ENCODE results near the gene NT5C1B.
A peak's percentile ranks its signal among the peaks of the same experiment; 100 is the strongest.

NT5C1B gene

DNA sequence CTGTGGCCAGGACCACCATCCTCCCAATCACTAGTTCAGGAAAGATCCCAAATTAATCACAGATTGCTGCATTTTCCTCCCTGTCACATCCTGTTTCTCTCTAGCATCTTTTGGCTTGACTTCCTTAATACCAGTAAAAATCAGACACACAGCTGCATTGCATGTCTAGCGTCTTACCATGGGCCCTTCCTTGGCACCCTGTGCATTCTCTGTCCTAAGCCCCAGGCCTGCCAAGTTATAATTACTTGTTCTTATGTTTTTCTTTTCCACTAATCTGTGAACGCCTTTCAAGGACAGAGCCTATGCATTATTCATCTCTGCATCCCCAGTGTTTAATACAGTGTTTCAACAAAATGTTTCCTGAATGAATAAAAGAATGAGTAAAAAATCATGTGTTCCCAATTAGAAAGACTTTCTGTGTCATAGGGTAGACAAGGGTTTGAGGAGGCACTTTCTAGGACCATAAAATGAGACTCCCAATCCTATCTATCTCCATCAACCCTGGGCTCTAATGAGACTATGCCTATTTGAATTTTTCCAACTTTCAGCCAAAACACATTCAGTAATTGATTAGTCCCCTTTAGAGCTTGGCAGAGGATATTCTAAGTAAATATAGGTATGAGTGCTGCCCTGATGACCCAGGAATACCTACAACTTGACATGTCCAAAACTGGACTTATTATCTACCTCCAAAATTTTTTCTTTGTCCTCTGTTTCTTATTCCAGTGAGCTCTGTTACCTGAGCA, 10.3 kb upstream of the NT5C1B start:
- no peak for DNase-seq

DNA sequence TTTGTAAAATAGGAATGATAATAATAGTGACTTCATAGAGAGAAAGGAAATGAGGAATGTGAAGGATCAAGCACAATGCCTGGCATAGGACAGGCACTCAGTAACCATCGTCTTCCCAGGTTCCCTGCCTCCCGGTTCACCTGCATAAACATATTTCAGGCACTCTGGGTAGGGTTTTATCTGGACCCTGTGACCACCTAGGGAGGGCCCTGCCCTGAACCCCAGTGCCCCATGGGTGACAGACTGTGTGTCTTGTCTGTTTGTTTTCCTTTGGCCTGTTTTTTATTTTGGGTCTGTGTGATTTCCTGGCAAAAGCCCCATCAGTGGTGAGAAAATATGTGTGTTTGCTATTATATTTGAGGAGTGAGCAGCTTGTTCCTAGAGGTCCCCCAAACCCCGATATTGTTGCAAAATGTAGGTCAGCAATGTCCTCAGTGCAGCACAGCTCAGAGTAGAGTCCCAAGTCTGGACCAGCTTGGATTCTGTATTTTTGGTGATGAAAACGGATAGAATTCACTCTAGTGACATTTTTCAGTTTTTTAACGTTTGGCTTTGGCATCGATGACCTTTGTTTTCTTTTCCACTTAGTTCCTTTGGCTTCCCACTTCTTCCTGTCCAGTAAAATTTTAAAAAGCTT, 9.6 kb upstream of the NT5C1B start:
- no peak for DNase-seq

DNA sequence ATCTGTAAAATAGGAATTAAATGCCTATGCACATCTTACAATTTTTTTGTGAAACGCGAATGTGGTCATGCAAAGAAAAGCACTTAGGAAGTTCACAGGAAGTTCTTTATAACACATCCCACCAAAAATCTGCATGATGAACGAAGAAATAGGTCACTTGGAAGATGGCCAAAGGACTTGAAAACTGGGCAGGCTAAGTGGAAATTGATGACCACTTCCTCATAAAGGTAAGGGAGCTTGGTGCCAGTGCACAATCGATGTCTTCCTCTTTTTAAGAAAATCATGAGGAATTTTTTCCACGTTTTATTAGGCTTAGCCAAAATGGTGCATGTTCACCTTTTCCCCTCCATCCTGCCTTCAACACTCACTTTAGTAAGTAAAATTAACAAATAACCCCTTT, 8.2 kb upstream of the NT5C1B start:
- DNase-seq: no peak

DNA sequence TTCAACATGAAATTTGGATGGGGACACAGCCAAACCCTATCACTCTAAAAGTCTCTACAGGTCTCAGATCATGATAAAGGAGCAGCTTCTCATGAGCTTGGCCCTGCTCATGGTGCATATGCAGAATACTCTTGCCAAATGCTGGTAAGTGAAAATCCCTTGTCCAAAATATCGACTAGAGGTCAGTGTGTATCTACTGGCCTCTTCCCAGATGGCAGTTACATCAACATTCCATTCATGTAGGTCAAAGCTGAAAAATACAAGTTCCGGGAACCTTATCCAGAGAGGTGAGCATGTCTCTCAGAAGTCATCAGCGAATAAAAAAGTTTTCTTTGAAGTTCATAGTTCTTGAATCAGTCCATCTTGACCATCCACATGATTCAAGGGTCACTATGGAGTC, 7.6 kb upstream of the NT5C1B start:
- DNase-seq: no peak

DNA sequence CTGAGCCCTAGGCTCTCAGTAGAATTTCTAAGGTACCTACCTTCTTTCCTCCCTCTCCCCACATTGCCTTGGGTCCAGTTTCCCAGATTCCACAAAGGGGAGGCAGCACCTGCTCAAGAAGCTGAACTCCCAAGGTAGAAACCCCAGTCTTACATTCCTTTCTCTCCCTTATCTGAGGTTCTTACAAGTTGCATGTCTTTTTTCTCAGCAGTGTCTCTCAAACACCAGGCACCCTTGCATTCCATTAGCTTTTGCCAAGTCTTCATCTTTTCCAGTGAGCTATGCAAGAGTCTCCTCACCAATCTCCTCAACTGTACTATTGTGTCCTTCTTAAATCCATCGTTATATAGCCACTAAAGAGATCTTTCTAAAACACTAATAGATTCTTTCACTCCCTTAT, 4.1 kb upstream of the NT5C1B start:
- no peak for DNase-seq

DNA sequence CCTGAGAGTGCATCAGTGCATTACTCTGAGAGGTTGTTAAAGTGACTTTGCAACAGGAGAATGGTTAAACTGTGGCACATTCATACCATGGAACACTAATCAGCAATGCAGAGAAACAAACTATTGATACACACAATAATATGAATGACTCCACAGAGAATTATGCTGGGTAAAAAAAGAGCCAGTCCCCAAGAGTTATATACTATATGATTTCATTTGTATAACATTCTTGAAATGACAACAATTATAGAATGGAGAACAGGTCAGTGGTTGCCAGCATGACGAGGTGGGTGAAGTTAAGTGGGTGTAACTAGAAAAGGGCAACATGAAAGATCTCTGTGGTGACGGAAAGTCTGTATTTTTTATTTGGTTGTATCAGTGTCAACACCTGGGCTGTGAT, 3.0 kb upstream of the NT5C1B start:
- DNase-seq: no peak

DNA sequence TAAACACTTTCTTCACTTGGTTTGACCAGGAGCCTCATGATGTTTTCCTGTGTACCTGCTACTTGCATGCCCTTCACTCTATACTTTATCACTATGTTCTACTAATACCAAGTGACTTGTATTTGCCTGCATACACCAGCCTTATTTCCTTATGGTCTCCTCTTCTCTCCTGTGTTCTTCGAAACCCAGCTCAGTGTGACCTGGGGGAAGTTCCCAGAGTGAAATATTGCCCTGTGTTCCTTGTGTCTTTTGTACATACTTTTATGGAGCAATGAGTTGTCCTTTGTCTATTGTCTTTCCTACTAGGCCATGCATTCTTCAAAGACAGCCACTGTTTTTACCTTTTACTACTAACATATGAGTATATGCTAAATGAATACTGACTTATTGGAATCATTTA, 567 bp downstream of the NT5C1B start:
- DNase-seq: no peak

DNA sequence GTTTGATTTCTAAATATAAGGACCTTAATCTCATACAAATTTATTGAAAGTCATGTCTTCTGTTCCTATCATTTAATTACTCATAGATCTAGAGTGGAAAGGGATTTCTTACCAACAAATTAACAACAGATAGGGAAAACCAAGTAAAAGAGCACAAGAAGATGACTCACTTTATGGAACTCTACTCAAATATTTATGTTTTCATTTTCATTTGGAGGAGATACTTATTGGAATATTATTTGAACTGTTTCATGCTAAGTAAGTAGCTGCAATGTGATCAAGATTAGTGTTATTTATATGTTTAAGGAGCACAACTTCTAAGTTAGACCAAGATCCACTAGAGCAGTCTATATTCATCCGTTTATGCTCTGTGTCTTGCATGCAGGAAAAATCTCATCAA, 1.3 kb downstream of the NT5C1B start:
- no peak for DNase-seq

DNA sequence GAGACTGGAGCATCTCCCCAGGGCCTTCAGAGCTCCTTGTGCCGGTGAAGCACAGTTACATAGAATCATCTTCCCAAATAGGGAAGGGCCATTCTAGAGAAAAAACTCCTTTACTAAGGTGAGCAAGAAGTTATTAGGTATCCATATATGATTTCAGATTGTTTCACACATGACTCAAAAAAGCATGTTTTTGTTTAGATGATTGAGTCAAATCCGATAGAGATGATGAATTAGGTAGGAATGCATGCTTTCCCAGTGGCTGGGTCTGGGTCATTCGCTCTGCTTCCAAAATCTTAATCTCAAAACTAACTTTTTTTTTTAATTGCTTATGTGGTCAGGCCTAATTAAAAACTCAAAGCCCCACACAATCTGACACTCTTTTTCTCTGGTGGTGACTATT, 3.8 kb downstream of the NT5C1B start:
- DNase-seq: no peak

DNA sequence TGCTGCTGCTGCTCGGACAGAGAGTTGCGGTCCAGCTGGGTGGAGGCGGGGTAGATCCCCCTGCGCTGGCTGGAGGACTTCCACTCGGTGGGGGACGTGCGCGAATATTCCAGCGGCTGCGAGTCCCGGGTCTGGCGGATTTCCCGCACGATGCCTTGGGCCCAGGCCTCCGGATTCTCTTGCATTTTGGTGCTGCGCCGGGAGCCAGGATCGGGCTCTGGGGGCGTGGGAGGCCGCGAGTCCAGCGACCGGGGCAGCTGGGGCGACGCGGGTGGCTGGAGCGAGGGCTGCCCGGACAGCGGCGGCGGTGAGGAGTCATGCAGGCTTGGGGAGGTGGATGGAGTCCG, 4.8 kb downstream of the NT5C1B start:
- DNase-seq: no peak

DNA sequence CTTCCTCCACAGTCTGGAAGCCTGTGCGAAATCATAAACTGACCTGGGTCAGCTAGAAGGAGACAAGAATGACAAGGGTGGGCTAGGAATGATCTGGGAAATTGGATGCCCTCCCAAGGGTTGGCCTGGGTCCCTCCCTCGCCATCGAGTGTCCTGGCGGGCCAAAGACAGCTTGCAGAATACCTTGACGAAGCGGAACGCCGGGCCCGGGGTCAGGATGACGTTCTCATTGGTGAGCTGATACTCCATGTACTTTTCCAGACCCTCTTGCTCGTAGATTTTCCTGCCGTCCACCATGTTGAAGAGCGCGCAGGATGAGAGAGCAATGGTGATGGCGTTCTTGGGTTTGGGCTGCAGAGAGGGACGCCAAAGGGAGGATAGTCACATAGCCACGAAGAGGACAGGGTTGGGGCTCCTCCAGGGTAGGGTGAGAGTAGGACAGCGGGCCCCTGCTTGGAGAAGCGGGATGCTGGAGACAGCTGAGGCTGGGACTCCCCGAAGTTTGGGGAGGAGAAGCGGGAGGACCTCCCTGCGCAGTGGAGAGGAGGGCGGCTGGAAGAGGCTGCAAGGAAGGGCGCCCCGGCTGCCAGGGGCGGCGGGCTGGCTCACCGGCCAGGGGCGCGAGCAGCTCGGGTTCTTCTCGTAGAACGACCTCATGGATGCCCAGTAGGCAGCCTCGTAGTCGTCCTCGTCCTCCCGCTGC, 5.3 kb downstream of the NT5C1B start:
- DNase-seq: no peak

DNA sequence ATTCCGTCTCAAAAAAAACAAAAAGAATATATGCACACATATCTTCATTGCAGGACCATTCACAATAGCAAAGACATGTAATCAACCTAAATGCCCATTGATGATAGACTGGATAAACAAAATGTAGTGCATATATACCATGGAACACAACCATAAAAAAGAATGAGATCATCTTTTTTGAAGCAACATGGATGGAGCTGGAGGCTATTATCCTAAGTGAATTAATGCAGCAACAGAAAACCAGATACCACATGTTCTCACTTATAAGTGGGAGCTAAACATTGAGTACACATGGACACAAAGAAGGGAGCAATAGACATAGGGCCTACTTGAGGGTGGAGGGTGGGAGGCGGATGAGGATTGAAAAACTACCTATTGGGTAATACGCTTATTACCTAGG, 8.8 kb downstream of the NT5C1B start:
- DNase-seq: no peak

DNA sequence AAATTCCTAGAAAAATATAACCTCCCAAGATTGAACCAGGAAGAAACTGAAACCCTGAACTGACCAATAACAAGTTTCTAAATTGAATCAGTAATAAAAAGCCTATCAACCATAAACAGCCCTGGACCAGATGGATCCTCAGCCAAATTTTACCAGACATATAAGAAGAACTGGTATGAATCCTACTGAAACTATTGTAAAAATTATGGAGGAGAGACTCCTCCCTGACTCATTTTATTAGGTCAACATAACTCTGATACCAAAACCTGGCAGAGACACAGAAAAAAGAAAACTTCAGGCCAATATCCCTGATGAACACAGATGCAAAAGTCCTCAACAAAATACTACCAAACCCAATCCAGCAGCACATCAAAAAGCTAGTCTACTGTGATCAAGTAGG, 11.3 kb downstream of the NT5C1B start:
- no peak for DNase-seq

DNA sequence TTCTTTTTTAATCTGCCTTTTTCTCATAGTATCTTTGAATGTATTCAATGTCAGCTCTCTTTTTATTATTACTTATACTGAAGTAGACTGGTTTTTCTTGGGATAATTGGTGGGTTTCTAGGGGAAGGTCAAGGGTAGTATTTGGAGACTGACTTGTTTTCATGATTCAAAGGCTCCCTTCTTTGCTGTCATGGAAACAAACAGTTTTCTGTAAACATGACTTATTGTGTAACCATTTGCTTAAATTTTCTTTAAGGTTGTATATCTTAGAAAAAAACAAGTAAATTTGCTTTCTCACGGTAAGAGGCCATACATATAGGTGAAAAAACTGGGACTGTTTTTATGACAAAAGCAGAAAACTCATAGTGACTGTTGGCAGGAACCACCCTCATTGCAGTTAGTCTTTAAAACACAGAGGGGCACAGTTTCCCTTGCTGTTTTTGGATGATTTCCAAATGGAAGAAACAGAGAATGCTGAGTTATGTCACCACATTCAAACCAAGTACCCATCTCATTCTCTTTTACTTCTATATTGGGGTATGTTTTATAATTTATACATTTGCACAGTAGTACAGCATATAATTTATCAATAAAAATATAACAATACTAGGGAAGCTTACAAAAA, 23.1 kb downstream of the NT5C1B start:
- DNase-seq: no peak

DNA sequence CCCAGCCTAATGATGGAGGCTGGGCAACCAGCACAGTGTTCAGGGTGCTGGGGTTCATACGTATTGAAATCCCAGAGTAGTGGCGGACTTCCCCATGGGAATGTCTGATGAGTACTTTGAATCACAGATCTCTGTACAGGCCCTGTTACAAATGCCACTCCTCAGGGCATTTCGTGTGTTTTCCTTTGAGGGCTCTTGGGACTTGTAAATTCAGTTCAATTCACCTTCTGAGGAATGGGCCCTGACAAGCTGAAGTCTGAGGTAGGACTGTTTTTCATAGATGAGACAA, 28.6 kb downstream of the NT5C1B start:
- no peak for DNase-seq

DNA sequence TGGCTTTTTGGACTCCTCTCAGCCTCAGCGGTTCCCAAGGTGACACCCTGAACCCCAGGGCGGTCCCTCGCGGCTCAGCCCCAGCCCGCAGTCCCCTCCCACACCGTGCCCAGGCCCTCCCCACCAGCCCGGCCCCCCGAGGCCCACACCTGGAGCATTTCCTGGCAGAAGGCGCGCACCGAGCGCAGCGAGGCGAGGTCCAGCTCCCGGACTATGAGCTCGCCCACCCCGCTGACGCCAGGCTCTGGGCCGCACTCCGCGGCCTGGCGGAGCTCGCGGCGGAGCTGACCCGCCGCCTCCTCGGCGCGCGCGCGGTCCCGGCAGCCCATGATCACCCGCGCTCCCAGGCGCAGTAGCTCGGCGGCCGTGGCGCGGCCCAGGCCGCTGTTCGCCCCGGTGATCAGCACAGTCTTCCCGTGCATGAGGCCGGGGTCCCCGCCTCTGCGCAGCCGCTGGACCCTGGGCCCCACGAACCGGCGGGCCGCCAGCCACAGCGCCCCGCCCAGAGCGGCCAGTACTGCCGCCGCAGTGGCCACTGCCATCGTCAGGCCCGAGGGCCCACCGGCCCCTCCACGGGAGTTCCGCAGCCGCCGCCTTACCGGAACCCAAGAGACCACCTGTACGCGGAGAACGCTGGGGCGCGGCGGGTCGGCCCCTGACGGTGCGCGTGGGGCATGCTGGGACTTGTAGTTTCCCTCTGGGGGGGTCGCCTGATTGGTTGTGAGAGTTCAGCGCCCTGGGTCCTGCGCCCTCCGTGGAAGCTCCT, 29.2 kb downstream of the NT5C1B start, which contains the start of gene RDH14:
TSS of gene RDH14 (minus strand) at position 623 of the 766 bp plus-strand sequence. CDS start at position 542, 81 bp downstream.
- DNase-seq: peak; percentile 89 to 92

DNA sequence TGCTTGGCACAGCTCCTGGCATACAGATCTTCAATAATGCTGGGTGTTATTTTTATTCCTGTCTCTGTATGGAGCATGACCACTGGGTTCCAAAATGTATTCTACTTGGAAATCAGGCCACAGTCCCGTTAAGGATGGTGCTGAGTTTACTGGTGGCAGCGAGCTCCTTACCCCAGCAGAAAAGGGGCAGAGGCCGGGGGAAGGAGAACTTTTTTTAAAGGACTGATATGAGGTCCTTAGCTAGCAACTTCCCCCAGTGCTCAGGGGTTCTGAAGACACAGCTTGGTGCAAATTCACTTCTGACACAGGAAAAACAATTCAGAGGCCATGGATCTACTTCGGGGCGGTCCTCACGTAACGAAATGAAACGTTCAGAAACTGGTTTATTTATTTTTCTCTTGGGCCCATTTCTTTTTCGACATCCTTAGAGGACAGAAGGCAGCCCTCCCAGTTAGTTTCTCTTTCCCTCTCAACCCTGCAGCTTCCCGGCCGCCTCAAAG, 29.8 kb downstream of the NT5C1B start:
- DNase-seq: no peak

DNA sequence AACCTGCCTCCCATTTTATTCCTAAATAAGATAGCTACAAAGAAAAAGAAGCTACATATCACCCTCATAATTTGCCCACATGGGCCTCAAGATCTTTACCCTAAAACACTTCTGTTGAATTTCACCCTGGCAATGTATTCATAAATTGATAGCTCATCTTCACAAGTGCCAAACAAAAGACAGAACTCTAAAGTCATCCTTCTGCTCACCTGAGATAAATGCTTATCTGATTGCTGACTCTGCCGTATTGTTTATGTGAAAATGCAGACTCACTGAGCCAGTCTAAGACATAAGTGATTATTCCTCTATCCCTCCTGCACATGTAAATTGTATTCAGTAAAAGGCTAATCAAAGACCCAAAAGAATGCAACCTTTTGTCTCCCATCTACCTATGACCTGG, 30.9 kb downstream of the NT5C1B start:
- no peak for DNase-seq

DNA sequence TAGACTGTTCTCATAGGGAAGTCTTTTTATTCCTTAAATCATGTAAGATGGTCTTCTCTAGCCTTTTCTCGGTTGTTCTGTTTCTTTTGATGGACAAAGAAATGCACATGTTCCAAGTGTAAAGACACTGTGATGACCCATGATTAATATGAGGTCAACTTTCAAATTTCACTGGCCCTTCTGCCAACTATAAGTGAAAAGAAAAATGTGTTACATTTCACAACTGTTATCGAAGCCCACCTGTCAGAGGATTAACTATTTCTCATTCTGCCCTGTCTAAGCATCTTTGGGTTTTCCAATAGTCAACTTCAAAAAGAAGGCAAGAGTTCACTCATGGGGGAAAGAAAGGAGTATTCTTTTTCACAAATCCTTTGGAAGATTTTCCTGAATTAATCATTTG, 32.2 kb downstream of the NT5C1B start:
- no peak for DNase-seq

DNA sequence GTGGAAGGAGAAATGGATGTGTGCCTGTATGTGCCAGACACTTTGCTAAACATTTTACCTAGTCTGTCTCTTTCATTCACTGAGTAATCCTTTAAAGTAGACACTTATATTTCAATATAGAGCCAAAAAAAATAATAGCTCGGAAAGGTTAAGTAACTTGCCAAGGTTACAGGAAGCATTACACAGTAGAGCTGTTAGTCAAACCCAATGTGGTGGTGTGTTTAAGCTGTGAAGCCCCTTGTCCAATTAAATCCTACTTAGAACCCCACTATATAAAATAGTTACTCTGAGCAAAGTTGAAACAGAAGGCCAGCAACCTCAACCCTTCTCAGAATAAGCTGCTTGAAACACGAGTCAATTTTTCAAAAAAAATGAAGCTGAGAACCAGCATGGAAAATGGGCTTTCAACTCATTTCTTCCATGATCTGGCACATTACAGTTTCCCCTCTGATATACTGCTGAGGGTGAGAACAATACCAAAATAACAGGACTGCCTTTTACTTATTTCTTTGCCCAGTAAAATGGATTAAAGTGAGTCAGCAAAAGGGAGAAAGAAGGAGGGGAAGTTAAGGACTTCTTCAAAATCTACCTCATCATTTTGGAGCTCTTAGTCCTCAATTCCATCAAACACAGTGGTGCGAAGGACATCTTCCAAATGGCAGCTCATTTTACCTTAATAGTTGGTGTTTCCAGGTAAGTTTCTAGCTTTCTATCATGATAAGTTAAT, 36.9 kb downstream of the NT5C1B start:
- DNase-seq: no peak

DNA sequence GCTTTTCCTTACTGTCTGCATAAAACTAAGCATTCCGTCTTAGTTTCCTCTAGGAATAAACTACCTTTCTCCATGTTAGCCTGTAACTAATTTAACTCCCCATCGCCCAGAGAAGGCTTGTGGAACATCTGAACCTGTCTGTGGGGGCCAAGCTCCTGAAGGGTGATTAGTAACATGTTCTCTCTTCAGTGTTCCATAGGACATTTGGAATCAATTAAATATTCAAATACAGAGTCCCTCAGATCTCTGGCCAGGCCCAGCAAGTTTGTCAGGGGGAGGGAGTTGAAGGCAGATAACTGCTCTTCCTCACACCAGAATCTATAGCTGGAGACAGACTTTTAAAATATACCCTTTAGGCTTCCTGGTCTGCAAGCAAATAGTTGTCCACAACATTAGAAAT, 37.7 kb downstream of the NT5C1B start:
- DNase-seq: no peak

DNA sequence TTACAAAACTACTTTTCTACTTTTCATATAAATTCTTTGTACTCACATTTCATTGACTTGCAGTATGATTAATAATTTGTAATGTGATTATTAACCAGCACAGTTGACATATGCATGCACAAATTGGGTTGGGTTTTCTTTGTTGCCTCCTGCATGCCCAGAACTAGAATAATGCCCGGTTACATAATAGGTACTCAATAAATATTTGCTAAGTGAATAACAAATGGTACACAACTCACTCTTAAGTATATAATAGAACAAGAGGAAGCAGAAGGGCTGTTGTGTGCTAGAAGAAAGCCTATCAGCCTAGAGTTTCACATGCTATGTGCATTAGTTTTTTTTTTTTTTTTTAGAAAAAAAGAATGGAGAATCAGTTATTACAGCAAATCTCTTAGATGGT, 38.2 kb downstream of the NT5C1B start:
- DNase-seq: no peak
